GM21825 (cell line): ENCODE data around the gene ST6GALNAC3.
"Not testable (repeated sequence)": the region's sequence is repeated elsewhere in the genome, so short reads cannot be mapped to it uniquely, and the experiment has no call there.

ENCODE experiments used
- ATAC-seq: cut with Tn5 transposase; IDR thresholded peaks from one replicate; pipeline ENCODE4 v1.9.1; 2021; ENCODE audit warnings: mild to moderate bottlenecking, moderate library complexity; ENCODE audit not compliant: unreplicated experiment

ST6GALNAC3 gene

GRCh38 chr1:76074321-76075187, at the start of gene ST6GALNAC3:
ST6GALNAC3 (plus strand) TSS chr1:76074746.
- ATAC-seq, result peak; percentile 86

DNA sequence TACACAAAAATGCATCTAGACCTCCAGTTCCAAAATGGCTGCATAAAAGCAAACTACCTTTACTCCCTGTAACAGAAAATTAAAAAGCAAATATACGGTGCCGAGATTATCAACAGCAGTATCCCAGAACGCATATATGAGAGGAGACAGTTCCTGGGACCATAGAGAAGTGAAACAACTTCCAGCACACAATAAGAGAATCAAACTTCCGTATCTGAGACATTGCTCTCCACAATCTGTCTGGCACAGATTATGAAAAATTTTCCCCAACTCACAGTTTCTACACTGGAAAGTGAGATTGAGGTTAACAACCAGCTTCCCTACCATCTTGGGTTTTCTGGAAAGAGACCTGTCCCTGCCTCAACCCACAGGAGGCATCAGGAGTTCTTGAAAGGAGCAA, 47.2 kb upstream of the ST6GALNAC3 start:
- no peak for ATAC-seq

- ATAC-seq, result no peak
Measured at GRCh38 chr1:76029331-76029730, 45.2 kb upstream of the ST6GALNAC3 start.

- ATAC-seq, result no peak
Measured at GRCh38 chr1:76031496-76031895, 43.0 kb upstream of the ST6GALNAC3 start.

DNA sequence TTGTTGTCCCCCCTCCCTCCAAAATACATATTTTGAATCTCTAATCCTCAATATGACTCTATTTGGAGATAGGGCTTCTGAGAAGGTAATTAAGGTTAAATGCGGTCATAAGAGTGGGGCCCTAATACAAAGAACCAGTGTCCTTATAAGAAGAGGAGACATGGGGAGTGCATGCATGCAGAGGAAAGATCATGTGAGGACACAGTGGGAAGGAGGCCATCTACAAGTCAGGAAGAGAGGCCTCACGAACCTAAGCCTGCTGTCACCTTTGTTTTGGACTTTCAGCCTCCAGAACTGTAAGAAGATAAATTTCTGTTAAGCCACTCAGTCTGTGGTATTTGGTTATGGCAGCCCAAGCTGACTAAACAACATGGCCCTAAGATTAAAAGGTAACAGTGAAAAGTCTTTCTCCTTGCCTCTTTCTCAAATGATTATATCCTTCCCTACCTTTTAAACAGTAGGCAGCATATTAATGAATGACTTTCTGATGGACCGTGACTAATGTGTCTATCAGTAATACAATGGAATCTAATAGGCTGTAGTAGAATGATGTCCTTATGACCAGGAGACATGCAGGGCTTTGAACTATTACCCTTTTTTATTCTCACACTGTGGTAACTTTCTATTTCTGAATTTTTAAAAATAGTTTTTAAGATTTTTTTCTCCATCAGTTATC, 40.6 kb upstream of the ST6GALNAC3 start:
- no peak for ATAC-seq

DNA sequence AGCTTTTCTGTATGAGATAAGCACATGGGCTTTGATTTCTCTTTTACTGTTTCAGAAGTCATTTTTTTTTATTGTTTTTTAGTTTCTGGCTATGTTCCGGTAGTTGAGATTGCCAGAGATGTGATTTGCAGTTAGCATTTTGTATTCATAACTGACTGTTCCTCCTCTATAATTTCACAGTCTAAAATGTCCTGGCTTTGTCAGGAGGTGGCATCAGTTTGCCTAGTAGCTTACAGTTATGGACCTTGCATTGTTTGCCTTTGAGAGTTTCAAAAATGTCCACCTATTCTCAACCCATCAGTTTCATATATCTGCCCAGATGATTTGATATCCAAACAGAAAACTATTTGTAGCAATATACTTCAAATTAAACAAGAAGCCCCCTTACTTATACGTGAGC, 39.5 kb upstream of the ST6GALNAC3 start:
- ATAC-seq, result no peak

- no peak for ATAC-seq
Measured at GRCh38 chr1:76037324-76037723, 37.2 kb upstream of the ST6GALNAC3 start.

DNA sequence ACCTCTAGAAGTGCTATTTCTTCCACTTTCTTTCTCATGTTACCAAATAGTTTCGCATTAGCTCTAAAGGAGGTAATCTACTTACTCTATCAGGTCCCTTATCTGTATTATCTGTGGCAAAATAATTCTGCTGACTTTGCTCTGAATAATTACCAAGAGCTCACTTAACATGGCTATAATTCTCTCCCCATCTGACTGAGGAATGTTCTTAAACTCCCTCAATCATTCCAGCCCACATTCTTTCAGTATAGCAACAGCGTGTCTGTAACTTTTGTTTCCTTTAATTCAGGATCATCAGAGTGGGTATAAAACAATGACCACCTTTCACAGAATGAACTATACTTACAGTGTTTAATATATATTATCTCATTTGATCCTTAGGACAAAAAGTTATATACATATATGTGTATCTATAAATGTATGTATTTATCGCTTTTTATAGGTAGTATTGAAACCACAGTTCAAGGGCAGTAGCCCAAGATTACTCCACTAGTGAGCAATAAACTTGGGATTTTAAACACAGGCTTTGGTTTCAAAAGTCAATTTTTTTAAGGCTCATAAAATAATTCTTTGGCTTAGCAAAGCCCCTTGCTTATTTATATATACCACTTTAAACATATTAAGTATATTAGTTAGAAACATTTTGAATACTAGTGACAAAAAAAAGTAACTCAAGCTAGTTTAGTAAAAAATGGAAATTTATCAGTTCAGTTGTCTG, 36.1 kb upstream of the ST6GALNAC3 start:
- ATAC-seq, result no peak

DNA sequence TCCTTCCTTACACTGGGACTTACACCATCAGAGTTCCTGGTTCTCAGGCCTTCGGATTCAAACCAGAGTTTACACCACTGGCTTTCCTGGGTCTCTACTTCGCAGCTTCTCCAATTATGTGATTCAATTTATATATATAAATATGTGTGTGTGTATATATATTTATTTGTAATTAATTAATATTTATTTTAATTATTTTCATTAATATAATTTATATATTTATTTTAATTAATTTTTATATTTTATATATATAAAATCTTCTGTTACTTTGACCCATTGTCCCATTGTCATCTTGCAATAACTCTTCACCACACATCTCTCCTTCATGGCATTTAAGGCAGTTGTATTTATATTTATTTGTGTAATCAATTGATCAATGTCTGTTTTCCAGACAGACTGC, 28.4 kb upstream of the ST6GALNAC3 start:
- ATAC-seq, result no peak

GRCh38 chr1:76048219-76048618, 26.3 kb upstream of the ST6GALNAC3 start:
- ATAC-seq, result no peak

- no peak for ATAC-seq
Measured at GRCh38 chr1:76048926-76049325, 25.6 kb upstream of the ST6GALNAC3 start.

DNA sequence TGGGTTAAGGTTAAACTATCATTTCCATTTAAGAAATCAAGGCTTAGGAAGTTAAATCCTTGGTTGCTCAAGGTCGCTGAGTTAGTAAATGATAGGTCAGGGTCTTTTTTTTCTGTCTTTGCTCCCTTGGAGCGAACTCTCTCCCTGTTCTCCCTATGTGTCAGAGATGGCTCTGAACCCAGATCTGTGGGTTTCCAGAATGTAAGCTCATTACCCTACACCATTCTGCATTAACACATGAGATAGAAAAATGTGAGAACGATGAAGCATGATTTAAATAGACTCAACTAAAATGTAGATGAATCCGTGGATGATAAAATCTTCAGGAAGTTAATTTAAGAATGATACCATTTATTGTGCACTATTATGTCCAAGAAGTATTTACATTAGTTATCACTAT, 25.0 kb upstream of the ST6GALNAC3 start:
- ATAC-seq, result no peak

DNA sequence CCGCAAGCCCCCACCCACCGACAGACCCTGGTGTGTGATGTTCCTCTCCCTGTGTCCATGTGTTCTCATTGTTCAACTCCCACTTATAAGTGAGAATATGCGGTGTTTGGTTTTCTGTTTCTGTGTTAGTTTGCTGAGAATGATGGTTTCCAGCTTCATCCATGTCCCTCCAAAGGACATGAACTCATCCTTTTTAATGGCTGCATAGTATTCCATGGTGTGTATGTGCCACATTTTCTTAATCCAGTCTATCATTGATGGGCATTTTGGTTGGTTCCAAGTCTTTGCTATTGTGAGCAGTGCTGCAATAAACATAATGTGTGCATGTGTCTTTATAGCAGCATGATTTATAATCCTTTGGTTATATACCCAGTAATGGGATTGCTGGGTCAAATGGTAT, 24.5 kb upstream of the ST6GALNAC3 start:
- ATAC-seq, result not testable (repeated sequence)

DNA sequence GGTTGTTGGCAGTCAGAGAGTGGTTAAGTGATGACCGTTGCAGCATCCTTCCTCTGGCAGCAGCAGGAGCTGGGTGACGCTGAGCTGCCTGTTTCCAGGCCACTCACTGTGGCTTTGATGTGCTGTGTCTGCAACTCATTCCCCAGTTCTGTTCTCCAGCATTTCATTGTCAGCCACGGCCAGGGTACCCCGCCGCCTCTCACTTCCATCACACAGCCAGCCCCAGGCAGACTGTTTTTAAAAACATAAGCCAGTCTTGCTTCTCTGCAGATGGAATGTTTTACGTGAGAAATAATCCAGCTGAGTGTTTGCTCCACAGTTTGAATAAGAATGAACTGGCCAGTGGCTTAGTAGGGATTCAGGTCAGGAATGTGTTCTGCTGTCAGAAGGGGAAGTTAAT, 21.5 kb upstream of the ST6GALNAC3 start:
- ATAC-seq, result no peak

DNA sequence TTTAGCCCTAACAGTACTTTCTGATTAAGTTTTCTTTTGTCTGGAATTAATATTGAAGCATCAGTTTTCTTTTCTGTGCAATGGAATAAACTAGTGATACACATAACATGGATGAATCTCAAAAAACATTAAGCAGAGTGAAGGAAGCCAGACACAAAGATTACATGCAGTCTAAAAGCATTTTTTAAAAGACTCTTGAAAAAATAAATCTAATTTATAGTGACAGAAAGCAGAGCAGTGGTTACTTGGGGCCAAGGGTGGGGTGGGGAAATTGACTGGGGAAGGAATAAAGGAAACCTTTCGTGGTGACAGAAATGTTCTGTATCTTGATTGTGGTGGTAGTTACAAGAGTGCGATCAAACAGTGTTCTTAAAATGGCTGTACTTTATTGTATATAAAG, 20.2 kb upstream of the ST6GALNAC3 start:
- ATAC-seq, result no peak

GRCh38 chr1:76055987-76056386, 18.6 kb upstream of the ST6GALNAC3 start:
- no peak for ATAC-seq

GRCh38 chr1:76059451-76059850, 15.1 kb upstream of the ST6GALNAC3 start:
- no peak for ATAC-seq

DNA sequence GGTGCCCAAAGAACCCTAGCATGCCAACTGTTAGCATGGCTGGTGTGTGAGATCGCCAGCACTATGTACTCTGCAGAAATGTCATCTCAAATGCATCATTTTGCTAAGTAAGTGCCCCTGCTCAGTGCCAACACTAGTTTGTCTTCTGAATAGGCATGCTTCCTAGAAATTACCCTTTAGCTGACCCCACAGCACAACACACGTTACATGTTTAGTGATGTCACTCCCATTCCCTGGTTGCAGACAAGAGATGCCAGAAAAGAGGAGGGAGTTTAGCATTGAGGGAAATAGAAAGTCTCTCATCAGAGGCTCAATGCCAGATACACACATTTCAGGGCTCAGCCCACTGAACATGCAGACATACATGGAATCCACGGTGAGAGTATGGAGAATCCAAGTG, 9.3 kb upstream of the ST6GALNAC3 start:
- ATAC-seq, result no peak

DNA sequence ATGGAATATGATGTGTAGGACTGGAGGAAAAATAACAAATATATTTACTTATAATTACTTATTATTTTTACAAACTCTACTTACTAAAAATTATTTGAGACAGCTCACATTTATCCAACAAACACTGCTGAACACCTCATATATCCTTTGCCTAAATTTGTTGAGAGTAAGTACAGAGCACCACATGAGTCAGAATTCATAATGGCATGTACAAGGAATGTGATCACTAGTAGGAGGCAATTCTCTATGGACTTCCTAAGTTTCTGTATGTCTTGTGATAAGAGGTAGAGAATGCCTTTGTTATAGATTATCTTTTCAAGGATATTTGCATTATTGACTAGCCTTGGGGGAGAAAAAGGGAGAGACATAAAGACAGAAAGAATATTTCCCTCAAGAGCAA, 8.2 kb upstream of the ST6GALNAC3 start:
- ATAC-seq, result no peak

DNA sequence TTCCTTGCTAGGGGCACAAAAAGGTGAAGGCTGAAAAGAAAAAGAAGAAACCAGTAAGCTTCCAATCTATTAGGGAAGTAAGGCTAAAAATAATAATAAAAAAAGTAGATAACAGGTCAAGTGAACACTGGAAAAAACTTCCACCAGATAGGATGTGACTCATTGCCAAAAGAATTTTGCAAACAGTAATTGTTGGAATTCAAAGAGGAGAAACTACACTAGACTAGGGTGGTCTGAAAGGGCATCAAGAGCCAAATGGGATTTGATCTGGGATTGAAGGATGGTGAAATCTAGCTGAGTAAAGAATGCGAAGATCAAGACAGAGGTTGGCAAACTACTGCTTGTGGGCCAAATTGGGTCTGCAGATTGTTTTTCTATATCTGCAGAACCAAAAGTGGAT, 6.0 kb upstream of the ST6GALNAC3 start:
- no peak for ATAC-seq

DNA sequence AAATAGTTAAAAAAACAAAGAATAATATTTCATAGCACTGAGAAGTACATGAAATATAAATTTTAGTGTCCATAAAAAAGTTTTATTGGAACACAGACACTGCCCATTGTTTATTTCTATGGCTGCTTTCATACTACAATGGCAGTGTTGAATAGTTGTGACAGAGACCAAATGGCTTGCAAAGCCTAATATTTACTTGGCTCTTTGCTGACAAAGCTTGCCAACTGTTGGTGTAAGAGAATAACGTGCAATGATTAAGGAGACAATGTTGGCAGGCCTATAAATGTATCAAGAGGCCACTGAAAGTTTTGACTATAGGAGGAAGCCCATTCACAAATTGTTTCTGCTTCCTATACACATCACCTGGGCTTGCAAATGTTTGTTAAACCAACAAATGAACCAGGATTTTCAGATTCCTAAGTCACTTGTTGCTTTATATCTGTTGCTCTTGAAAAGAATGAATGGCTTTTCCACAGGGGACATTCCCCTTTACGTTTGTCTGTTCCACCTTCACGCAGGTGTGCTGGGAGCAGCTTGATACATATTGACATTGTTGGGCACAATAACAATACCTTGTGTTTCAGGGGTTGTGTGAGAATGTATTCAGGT, 5.5 kb upstream of the ST6GALNAC3 start:
- ATAC-seq, result no peak
